GM03348 (cell line): Measurements from ENCODE around the gene FMO1.
A peak's percentile ranks its signal among the peaks of the same experiment; 100 is the strongest.
"Not testable (repeated sequence)": the region's sequence is repeated elsewhere in the genome, so short reads cannot be mapped to it uniquely, and the experiment has no call there.

Experiments
- DNase-seq: peaks from one replicate; pipeline ENCODE4 v3.0.0; 2012; ENCODE audit warnings: low spot score

The FMO1 gene

DNA sequence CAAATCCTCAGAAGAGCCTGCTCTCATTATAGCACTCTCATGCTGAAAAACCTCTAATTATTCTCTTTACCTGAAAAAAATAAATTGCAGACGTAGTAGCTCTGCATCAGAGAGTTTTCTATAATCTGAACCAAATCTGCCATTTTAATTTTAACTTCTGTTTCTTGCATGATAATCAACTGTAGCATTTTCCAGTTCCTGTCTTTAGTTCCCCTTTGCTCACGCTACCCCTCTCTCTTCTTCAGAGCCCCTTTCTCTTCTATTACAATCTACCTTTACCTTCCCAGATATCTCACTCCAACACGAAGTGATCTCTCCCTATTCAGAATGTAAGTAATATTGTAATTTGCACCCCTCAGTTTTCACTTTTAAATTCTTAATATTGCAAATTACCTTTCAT is 31.4 kb downstream of the FMO1 start:
- no peak for DNase-seq

- no peak for DNase-seq
These were observed 32.3 kb downstream of the FMO1 start for GRCh38 chr1:171280599-171280998.

DNA sequence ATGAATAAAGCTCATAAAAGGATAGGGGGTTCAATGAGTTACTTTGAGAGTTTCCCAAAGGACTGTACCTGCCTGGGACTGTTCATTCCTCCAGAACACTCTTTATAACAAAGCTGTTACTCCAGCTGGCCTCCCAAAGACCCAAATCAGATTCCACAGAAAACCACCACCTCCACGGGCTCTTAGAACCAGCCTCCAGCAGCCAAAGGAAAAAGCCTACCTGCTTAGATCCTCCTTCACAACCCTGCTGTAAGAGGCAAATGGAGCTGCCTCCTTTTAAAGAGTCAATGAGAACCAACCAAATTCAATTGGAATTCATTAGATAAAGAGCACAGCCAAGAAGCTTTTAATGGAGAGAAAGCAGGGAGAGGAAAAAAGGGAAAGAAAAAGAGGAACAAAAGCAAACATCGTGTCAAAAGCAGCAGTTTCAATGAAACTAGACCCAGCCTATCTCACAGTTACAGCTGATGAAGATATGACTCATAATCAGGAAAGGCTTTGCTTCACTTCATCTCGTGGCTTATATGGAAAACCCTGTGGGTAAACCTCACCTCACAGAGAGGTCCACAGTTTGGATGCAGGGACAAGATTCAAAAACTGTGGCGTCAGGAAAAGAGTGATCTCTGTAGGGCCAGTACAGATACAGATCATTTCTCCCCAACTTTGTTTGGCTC is 37.9 kb downstream of the FMO1 start:
- DNase-seq, result peak; percentile 25

DNA sequence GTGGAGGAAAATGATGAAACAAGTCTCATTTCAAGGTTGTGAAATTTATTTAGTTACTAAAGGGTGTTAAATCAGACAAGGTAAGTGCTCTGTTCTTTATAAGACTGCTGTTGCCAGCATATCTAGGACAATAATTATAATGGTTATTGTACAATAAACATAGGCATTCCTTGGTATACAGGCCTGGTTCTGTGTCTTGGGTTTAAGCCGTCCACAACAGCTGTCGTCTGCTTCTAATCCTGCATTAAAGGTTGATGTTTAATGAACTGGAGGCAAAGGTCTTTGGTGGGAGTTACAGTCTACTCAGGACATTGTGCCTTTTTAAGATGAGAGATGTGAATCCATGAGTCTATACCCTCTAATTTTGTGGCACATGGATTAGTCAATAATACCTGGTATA is 42.3 kb downstream of the FMO1 start:
- DNase-seq, result no peak

- peak; percentile 44 for DNase-seq
These were observed 44.5 kb downstream of the FMO1 start for GRCh38 chr1:171292799-171293198.

DNA sequence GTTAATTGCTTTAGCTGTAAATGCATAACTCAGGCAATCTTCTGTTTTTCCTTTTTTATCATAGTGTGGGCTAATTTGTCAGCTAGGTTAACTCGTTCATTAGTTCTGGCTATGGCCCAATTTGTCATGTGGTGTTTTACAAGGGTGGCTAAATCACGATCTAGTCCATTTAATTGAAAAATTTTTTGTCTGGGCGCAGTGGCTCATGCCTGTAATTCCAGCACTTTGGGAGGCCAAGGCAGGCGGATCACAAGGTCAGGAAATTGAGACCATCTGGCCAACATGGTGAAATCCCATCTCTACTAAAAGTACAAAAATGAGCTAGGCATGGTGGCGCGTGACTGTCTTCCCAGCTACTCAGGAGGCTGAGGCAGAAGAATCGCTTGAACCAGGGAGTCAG is 47.1 kb downstream of the FMO1 start:
- DNase-seq, result not testable (repeated sequence)

GRCh38 chr1:171295821-171296220 is 47.5 kb downstream of the FMO1 start:
- no peak for DNase-seq

DNA sequence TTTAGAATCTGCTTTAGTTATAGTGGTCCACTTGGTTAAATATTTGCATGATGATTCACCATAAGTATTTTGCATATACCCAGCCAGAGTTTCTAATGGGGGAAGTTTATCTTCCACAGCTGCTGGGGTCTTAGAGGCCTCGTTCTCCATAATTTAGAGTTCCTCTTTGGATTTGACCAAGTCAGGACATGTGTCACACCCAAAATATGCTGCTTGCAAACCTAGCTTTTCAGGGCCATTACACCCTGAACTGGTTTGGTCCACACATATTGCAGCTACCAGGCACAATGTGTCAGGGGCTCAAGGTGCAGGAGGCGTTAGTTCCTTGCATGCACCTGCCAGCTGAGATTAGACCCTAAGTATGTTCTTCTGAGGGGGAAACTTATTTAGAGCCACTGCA is 48.6 kb downstream of the FMO1 start:
- DNase-seq, result no peak

- no peak for DNase-seq
These were observed 50.4 kb downstream of the FMO1 start for GRCh38 chr1:171298696-171299095.

DNA sequence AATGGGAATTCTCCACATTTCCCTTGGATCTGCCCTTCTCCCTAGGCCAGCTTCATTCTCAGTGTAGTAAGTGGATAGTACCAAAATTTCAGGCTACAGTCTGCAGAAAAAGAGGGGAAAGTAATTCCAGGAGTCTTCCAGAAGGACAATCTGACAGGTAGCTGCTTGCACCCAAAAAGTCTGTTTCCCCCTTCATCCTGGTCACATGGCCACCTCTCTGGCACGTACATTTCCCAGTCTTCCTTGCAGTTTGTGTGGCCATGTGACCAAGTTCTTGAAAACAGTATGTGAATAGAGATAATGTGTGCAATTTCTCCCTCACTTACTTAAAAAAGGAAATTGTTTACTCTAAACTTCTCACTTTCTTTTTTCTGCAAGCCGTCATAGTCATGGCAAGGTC is 51.0 kb downstream of the FMO1 start:
- DNase-seq, result no peak

DNA sequence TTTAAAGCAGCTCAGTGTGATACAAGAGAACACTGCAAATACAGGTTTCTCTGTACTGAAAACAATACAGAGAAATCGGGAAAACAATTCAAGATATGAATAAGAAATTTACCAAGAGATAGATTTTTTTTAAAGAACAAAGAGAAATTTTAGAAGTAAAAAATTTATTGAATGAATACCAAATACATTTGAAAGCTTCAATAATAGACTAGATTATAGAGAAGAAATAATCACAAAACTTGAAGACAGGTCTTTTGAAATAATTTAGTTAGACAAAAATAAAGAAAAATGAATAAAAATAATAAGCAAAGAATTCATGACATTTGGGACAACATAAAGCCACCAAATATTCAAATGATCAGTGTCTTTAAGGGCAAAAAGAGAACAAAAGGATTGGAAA is 52.1 kb downstream of the FMO1 start:
- no peak for DNase-seq

- DNase-seq, result no peak
These were observed 62.4 kb downstream of the FMO1 start for GRCh38 chr1:171310661-171311087.

GRCh38 chr1:171311771-171312558 is 63.7 kb downstream of the FMO1 start:
- DNase-seq, result no peak

- DNase-seq, result no peak
These were observed 65.1 kb downstream of the FMO1 start for GRCh38 chr1:171313319-171313834.

DNA sequence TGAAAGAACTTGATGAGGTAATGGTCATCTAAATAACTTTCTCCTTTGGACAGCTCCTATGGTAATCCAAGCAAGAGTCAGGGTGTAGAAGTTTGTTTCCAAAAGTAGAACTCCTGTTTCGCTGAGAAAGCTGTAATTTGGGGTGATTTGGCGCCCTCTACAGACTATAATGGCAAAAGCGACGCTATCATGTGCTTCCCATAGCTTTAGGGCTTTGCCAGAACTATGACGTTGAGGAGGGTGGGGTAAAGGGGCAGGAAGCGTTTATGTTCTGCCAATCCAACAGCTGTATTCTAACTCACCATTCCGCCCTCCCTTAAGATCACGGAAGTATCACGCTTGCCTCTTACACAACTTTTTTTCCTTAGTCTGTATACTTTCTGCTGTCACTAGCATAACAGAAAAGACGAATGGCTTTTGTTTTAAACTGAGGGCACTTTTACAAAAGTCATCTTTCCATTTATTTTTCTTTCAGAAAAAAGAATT is 65.6 kb downstream of the FMO1 start, which contains the start of gene FMO4:
Gene FMO4 (plus strand): TSS at position 349 of the 486 bp plus-strand sequence. CDS start 5,643 bp downstream, outside the sequence.
- DNase-seq, result peak; percentile 96

DNA sequence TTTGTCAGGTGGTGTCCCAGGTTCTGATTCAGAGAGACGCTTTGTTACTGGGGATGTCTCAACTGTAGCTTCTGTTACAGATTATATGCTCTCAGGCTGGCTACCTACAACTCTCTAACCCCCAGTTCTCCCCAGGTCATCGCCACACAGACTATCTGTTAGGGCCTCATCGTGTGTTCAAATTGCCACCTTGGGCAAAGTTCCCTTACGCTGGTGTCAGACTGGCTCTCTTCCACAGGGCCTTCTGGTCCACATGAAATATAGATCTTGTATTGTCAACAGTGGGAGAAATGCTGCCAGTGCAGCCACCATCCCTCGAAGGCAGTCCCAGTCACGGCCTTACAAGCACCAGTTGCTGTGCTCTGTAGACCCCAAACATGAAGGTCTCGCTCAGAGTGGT is 81.0 kb downstream of the FMO1 start:
- DNase-seq, result no peak

DNA sequence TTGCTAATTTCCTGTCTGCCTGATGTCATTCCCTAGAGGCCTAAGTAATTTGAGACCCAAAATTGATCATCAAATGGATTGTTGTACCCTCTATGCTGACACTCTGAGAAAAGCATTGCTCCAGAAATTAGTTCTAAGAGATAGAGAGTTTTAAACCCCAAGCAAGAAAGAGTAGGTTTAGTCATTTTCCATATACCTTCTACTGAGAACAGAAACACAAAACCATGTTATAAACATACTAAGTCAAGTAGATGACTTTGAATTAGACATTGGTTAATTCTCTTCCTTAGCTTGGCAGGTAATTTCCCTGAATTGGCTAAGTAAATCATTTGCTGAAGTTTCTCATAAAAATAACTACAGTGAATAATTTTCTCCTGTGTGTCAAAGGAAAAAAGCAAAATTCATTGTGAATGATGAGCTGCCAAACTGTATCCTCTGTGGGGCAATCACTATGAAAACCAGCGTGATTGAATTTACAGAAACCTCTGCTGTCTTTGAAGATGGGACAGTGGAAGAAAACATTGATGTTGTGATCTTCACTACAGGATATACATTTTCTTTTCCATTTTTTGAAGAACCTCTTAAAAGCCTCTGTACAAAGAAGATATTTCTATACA is 85.8 kb downstream of the FMO1 start:
- DNase-seq, result no peak
